Sigmoid colon (tissue), 7 donors: ENCODE measurements around the gene PPFIA2. TPM values are rescaled to one million over a fixed set of nuclear protein-coding genes. Genes with fewer than 3 reads are reported as not detected.

Experiments used
- DNase-seq: peaks from one replicate; pipeline ENCODE4 v3.0.0-alpha.2; 2019
- H3K27ac ChIP-seq, 4 donors: fragments of 200-600 bp; sonication (generic); one replicate each; pipeline ENCODE4 v1.5.1; 2016 to 2019; ENCODE audit warnings: mild to moderate bottlenecking in 1 of 4
- H3K27me3 ChIP-seq, 3 donors: fragments of 200-600 bp; sonication (generic); one replicate each; pipeline ENCODE4 v1.5.1; 2019; ENCODE audit warnings: mild to moderate bottlenecking in 1 of 3
- H3K36me3 ChIP-seq, 4 donors: fragments of 200-600 bp; sonication (generic); one replicate each; pipeline ENCODE4 v1.5.1; 2016 to 2019
- H3K4me1 ChIP-seq, 4 donors: fragments of 200-600 bp; sonication (generic); one replicate each; pipeline ENCODE4 v1.5.1; 2017 to 2019
- H3K4me3 ChIP-seq, 4 donors: fragments of 200-600 bp; sonication (generic); one replicate each; pipeline ENCODE4 v1.5.1; 2017 to 2019; ENCODE audit warnings: mild to moderate bottlenecking in 2 of 4, moderate library complexity in 1 of 4
- H3K9me3 ChIP-seq, 4 donors: fragments of 200-600 bp in 3 of 4; sonication (generic) in 3 of 4; one replicate each; pipeline versions ENCODE4 v1.5.1 to v1.6.1; 2013 to 2019
- CTCF ChIP-seq, 4 experiments: fragments of 450-650 bp in 3 of 4; fragments of 200-600 bp in 1 of 4; IDR thresholded peaks; one replicate each; pipeline ENCODE4 v1.5.1; 2016 to 2019; ENCODE audit warnings: antibody characterized with exemption in 4 of 4, mild to moderate bottlenecking in 3 of 4, moderate library complexity in 2 of 4
- EP300 ChIP-seq, 4 donors: sonication (generic); formaldehyde crosslinking; IDR thresholded peaks; one replicate each; pipeline ENCODE4 v1.6.1; 2017; ENCODE audit warnings: antibody characterized with exemption in 4 of 4
- POLR2A ChIP-seq, 2 donors: fragments of 450-650 bp; IDR thresholded peaks; one replicate each; pipeline ENCODE4 v1.6.1; 2016; ENCODE audit warnings: antibody characterized with exemption in 2 of 2, mild to moderate bottlenecking in 2 of 2, moderate library complexity in 2 of 2
- POLR2AphosphoS5 ChIP-seq, 4 donors: sonication (generic); formaldehyde crosslinking; IDR thresholded peaks; one replicate each; pipeline ENCODE4 v1.6.1; 2017; ENCODE audit warnings: antibody characterized with exemption in 4 of 4
- WGBS, 2 donors: extraction: QIAGEN DNeasy Blood & Tissue Kit; methylation state at CpG; one replicate each; pipeline ENCODE4 v1.1.7; 2013; 5-methylcytosine and 5-hydroxymethylcytosine counted together
- intact Hi-C: fragments of 100-400 bp; cut with DNase I; formaldehyde crosslinking; loops from one replicate; pipeline ENCODE4 v1.15.1; 2023
- polyA plus RNA-seq, 3 donors: library from polyadenylated mRNA; stranded (reverse); fragments of 200-250 nt; gene quantifications; one replicate each; pipeline ENCODE4 v1.2.3, GENCODE V29; 2013
- total RNA-seq, 4 donors: library from RNA; depleted of rRNA; stranded (reverse); fragments of >200 nt; gene quantifications; one replicate each; pipeline ENCODE4 v1.1.0, GENCODE V29; 2016
- donor health status: healthy with polysubstance abuse.
- donor health status: Bipolar disorder and iron deficiency.
- donor health status: healthy.

Gene PPFIA2
- total and polyA plus RNA-seq, 7 donors: 0.44 to 4.4 (median 2.5) TPM; not detected in 2

DNA sequence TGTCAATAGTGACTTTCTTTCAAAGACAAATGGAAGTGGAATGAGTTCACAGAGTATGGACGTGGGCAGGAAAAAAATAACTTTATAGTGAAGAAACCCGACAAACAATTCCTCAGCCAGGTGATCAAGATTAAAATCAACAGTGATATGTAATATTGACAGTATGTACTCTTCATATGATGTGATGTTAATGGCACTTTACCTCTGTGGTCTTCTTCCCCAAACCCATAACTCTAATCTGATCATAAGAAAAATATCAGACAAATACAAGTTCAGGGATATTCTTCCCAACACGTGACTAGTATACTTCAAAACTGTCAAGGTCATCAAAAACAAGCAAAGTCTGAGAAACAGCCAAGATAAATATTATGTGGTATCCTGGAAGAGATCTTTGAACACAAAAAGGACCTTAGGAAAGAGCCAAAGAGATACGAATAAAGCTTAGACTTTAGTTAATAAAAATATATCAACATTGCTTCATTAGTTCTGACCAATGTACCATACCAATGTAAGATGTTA, 215.5 kb downstream of the PPFIA2 start:
- Histone ChIP-seq H3K36me3 (no peaks in the 10 kb centered on the region), H3K9me3 (no peaks in the 10 kb centered on the region), H3K27me3 (no peaks in the 10 kb centered on the region), H3K27ac (peak overlapping the region in 1 of 4 donors; percentile 55), H3K4me1 (peaks cover 0 to 19% (median 6%) of the 10 kb centered on the region in 4 donors), H3K4me3 (no peak overlapping the region)
- WGBS, 2 donors: 47 to 73% methylated on average over 4 of the region's 4 CpGs
- DNase-seq: no peak
- TF ChIP-seq EP300 (IDR thresholded peaks at IDR 0.05) (no peak), POLR2A (IDR thresholded peaks at IDR 0.05) (no peak), POLR2AphosphoS5 (IDR thresholded peaks at IDR 0.05) (no peak), CTCF (IDR thresholded peaks at IDR 0.05) (no peak)
- intact Hi-C loops: no loop called here

DNA sequence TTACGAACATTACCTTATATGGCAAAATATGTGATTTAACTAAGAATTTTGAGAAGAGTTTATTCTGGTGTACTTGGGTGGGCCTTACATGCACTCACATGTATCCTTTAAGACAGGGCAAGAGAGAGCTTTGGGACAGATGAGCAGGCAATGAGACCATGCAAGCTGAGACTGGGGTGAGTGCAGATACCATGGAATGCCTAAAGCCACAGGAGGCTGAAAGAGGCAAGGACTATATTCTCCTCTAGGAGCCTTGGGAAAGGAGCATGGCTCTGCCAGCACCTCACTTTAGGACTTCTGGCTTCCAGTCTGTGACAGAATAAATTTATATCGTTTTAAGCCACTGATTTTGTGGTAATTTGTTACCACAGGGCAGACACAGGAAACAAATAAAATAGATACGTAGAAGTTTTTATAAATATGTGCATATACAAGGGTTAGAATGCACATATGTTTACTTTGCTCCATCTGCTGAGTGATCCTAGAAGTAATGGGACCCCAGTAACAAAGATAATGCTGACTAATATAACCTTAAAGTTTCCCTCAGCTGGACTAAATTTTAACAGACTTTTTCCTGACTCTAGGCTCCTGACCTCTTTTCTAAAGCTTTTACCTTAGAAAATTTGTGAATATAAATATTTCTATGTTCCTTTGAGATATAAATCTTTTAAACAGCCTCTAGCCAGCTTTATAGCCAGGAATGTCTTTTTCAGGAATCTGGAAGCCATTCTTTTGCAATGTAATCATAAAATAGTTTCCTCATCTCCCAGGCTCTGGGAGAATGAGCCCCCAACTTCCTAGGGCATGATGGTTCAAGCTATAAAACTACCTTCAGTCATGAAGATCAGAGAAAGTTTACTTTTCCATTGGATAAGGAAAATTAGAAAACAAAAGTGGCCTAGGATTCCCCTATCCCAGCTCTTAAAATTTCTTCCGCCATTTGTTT, 216.8 kb downstream of the PPFIA2 start:
- no peaks in the 10 kb centered on the region for H3K27me3 ChIP-seq
- intact Hi-C loops: no loop called here
- no peaks in the 10 kb centered on the region for H3K9me3 ChIP-seq
- H3K4me3 ChIP-seq: no peak overlapping the region
- 70 to 73% methylated on average over 4 of the region's 4 CpGs for WGBS, 2 donors
- H3K36me3 ChIP-seq: no peaks in the 10 kb centered on the region
- DNase-seq: no peak
- peaks cover 0 to 19% (median 6%) of the 10 kb centered on the region in 4 donors for H3K4me1 ChIP-seq
- no peak for TF ChIP-seq POLR2A (IDR thresholded peaks at IDR 0.05)
- TF ChIP-seq CTCF (IDR thresholded peaks at IDR 0.05): no peak
- TF ChIP-seq POLR2AphosphoS5 (IDR thresholded peaks at IDR 0.05): no peak
- no peak for TF ChIP-seq EP300 (IDR thresholded peaks at IDR 0.05)
- H3K27ac ChIP-seq: peak overlapping the region in 1 of 4 donors; percentile 55

DNA sequence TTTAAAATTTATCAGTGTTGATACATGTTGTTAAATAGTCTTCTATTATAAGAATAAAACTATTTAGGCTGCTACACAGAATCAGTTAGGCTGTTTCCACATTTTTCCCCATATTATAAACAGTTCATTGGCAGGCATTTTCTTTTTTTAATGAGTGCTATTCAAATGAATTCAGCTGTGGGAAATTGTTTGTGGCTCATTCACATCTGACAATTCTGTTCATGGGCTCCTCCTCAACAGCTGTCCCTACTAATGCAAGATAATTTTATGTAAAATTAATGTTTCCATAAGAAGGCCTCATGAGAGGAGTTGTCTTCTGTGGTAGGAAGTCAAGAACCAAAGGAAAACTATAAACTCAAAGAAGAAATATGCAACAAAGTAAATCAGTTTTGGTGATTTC, 218.0 kb downstream of the PPFIA2 start:
- Histone ChIP-seq H3K36me3 (no peaks in the 10 kb centered on the region), H3K4me3 (no peak overlapping the region), H3K9me3 (no peaks in the 10 kb centered on the region), H3K27me3 (no peaks in the 10 kb centered on the region), H3K27ac (no peak overlapping the region), H3K4me1 (peaks cover 0 to 19% (median 6%) of the 10 kb centered on the region in 4 donors)
- intact Hi-C loops: no loop called here
- no peak for TF ChIP-seq POLR2A (IDR thresholded peaks at IDR 0.05)
- no peak for DNase-seq

DNA sequence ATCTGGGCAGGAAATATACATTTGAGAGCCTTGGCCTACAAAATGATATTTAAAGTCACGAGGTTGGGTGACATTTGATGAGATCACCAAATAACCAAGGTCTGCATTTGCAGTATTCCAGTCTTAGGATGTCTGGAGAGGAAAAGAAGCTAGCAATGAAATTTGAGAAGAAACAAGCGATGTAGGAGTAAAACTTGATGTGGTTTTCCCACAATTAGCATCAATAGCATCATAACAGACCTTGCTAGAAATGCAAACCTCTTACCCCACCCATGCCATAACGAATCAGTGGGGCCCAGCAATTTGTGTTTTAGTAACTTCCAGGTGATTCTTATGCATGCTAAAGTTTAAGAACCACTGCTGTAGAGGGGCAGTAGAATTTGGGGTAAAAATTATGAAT, 219.9 kb downstream of the PPFIA2 start:
- no peak overlapping the region for H3K27ac ChIP-seq
- 51 to 65% methylated on average over 3 of the region's 3 CpGs for WGBS, 2 donors
- H3K27me3 ChIP-seq: no peaks in the 10 kb centered on the region
- H3K4me1 ChIP-seq: peaks cover 0 to 19% (median 6%) of the 10 kb centered on the region in 4 donors
- no peaks in the 10 kb centered on the region for H3K9me3 ChIP-seq
- intact Hi-C loops: no loop called here
- no peak overlapping the region for H3K4me3 ChIP-seq
- no peak for TF ChIP-seq POLR2A (IDR thresholded peaks at IDR 0.05)
- no peak for TF ChIP-seq POLR2AphosphoS5 (IDR thresholded peaks at IDR 0.05)
- no peak for TF ChIP-seq EP300 (IDR thresholded peaks at IDR 0.05)
- no peak for TF ChIP-seq CTCF (IDR thresholded peaks at IDR 0.05)
- H3K36me3 ChIP-seq: no peaks in the 10 kb centered on the region
- DNase-seq: no peak

DNA sequence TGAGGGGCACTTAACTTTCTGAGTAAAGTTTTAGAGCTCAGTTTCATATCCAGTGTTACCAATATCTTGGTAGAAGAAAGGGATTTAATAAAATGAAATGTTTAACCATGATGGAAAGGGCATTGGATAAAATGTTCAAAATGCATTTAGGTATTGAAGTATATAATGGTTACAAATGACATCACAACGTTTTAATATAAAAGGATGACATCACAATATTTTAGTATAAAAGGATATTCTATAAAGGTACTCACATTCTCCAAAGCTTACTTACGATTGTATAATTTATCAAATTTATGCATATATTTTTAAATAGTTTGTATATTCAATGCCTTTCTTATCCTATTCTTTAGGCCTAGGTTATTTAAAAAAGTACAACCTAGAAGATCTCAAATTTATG, 226.1 kb downstream of the PPFIA2 start:
- WGBS, 2 donors: 68 to 77% methylated on average over 2 of the region's 2 CpGs
- intact Hi-C loops: no loop called here
- DNase-seq: no peak
- Histone ChIP-seq H3K9me3 (no peaks in the 10 kb centered on the region), H3K4me3 (no peak overlapping the region), H3K36me3 (no peaks in the 10 kb centered on the region), H3K4me1 (peaks cover 0 to 7% (median 0%) of the 10 kb centered on the region in 4 donors), H3K27ac (no peak overlapping the region), H3K27me3 (no peaks in the 10 kb centered on the region)
- no peak for TF ChIP-seq POLR2AphosphoS5 (IDR thresholded peaks at IDR 0.05)
- TF ChIP-seq POLR2A (IDR thresholded peaks at IDR 0.05): no peak
